ENCODE measurements around the gene CD83.
"Not testable (repeated sequence)": the region's sequence is repeated elsewhere in the genome, so short reads cannot be mapped to it uniquely, and the experiment has no call there.

CD83 gene

GRCh38 chr6:14147891-14148290, 30.3 kb downstream of the CD83 start:
- in situ Hi-C loops (cut with MboI; ENCODE audit: low sequenced_read_pairs, unreplicated experiment), result loop anchor here (10.0 kb wide), 1 partner anchor 243 kb away; no protein-coding TSS in a partner anchor
- no peak for TF ChIP-seq CTCF (IDR thresholded peaks at IDR 0.05; ENCODE audit: borderline replicate concordance, control extremely low read depth, extremely low read depth, insufficient read depth, missing control alignments)
- DNase-seq (ENCODE audit: low spot score), result no peak

- in situ Hi-C loops (cut with MboI; ENCODE audit: low sequenced_read_pairs, unreplicated experiment), result loop anchor here (10.0 kb wide), 1 partner anchor 244 kb away; no protein-coding TSS in a partner anchor
- no peak for TF ChIP-seq CTCF (IDR thresholded peaks at IDR 0.05; ENCODE audit: borderline replicate concordance, control extremely low read depth, extremely low read depth, insufficient read depth, missing control alignments)
- DNase-seq (ENCODE audit: low spot score), result no peak
Measured at GRCh38 chr6:14148471-14148870, 30.9 kb downstream of the CD83 start.

- in situ Hi-C loops (cut with MboI; ENCODE audit: low sequenced_read_pairs, unreplicated experiment), result loop anchor here (10.0 kb wide), 1 partner anchor 244 kb away; no protein-coding TSS in a partner anchor
- DNase-seq (ENCODE audit: low spot score), result peak; percentile 44
Measured at GRCh38 chr6:14149053-14149738, 31.6 kb downstream of the CD83 start.

GRCh38 chr6:14149739-14150130, 32.2 kb downstream of the CD83 start:
- in situ Hi-C loops (cut with MboI; ENCODE audit: low sequenced_read_pairs, unreplicated experiment), result loop anchor here (10.0 kb wide), 1 partner anchor 245 kb away; no protein-coding TSS in a partner anchor
- DNase-seq (ENCODE audit: low spot score), result no peak
- no peak for TF ChIP-seq CTCF (IDR thresholded peaks at IDR 0.05; ENCODE audit: borderline replicate concordance, control extremely low read depth, extremely low read depth, insufficient read depth, missing control alignments)

More at GRCh38 chr6:14149053-14149738, 31.6 kb downstream of the CD83 start:
- no peak for TF ChIP-seq CTCF (IDR thresholded peaks at IDR 0.05; ENCODE audit: borderline replicate concordance, control extremely low read depth, extremely low read depth, insufficient read depth, missing control alignments)

- in situ Hi-C loops (cut with MboI; ENCODE audit: low sequenced_read_pairs, unreplicated experiment); DNase-seq (ENCODE audit: low spot score): not testable (repeated sequence)
Measured at GRCh38 chr6:14151300-14151699, 33.7 kb downstream of the CD83 start.

GRCh38 chr6:14151773-14152172, 34.2 kb downstream of the CD83 start:
- in situ Hi-C loops (cut with MboI; ENCODE audit: low sequenced_read_pairs, unreplicated experiment), result no loop called here
- no peak for DNase-seq (ENCODE audit: low spot score)
- TF ChIP-seq CTCF (IDR thresholded peaks at IDR 0.05; ENCODE audit: borderline replicate concordance, control extremely low read depth, extremely low read depth, insufficient read depth, missing control alignments), result no peak

GRCh38 chr6:14153228-14153627, 35.7 kb downstream of the CD83 start:
- DNase-seq (ENCODE audit: low spot score), result no peak
- in situ Hi-C loops (cut with MboI; ENCODE audit: low sequenced_read_pairs, unreplicated experiment), result no loop called here
- no peak for TF ChIP-seq CTCF (IDR thresholded peaks at IDR 0.05; ENCODE audit: borderline replicate concordance, control extremely low read depth, extremely low read depth, insufficient read depth, missing control alignments)
